ENCODE data around the gene CNDP2. TPM values are rescaled to one million over a fixed set of nuclear protein-coding genes. Genes with fewer than 3 reads are reported as not detected.
A peak's percentile ranks its signal among the peaks of the same experiment; 100 is the strongest.

The CNDP2 gene
- polyA plus RNA-seq, 1 donor, result 300 TPM

GRCh38 chr18:74547860-74548259, 51.7 kb downstream of the CNDP2 start:
- Histone ChIP-seq H3K4me3 (ENCODE audit: low read length) (no peak overlapping the region), H3K27me3 (ENCODE audit: control insufficient read depth, insufficient read depth, low read length) (no peaks in the 10 kb centered on the region), H3K27ac (ENCODE audit: low read length) (no peak overlapping the region), H3K9me3 (ENCODE audit: control insufficient read depth, low read depth, low read length) (peaks cover 11% of the 10 kb centered on the region), H3K4me1 (ENCODE audit: control insufficient read depth, insufficient read depth, low read length) (peaks cover 28% of the 10 kb centered on the region), H3K36me3 (ENCODE audit: control insufficient read depth, insufficient read depth, low read length) (no peaks in the 10 kb centered on the region)
- no CpG with 5 or more reads among the region's 7 CpGs for WGBS (ENCODE audit: insufficient coverage, low lambda C conversion rate)
- no peak for DNase-seq

- WGBS (ENCODE audit: insufficient coverage, low lambda C conversion rate), result no CpG with 5 or more reads among the region's 1 CpG
- Histone ChIP-seq H3K4me1 (ENCODE audit: control insufficient read depth, insufficient read depth, low read length) (peaks cover 20% of the 10 kb centered on the region), H3K36me3 (ENCODE audit: control insufficient read depth, insufficient read depth, low read length) (no peaks in the 10 kb centered on the region), H3K4me3 (ENCODE audit: low read length) (no peak overlapping the region), H3K27me3 (ENCODE audit: control insufficient read depth, insufficient read depth, low read length) (no peaks in the 10 kb centered on the region), H3K27ac (ENCODE audit: low read length) (no peak overlapping the region), H3K9me3 (ENCODE audit: control insufficient read depth, low read depth, low read length) (peaks cover 11% of the 10 kb centered on the region)
- no peak for DNase-seq
Observed at GRCh38 chr18:74549591-74550104, 53.5 kb downstream of the CNDP2 start.

- no CpG with 5 or more reads among the region's 6 CpGs for WGBS (ENCODE audit: insufficient coverage, low lambda C conversion rate)
- Histone ChIP-seq H3K36me3 (ENCODE audit: control insufficient read depth, insufficient read depth, low read length) (no peaks in the 10 kb centered on the region), H3K4me3 (ENCODE audit: low read length) (no peak overlapping the region), H3K9me3 (ENCODE audit: control insufficient read depth, low read depth, low read length) (peaks cover 11% of the 10 kb centered on the region), H3K27me3 (ENCODE audit: control insufficient read depth, insufficient read depth, low read length) (no peaks in the 10 kb centered on the region), H3K4me1 (ENCODE audit: control insufficient read depth, insufficient read depth, low read length) (peaks cover 16% of the 10 kb centered on the region), H3K27ac (ENCODE audit: low read length) (no peak overlapping the region)
- DNase-seq, result no peak
Observed at GRCh38 chr18:74550886-74551285, 54.7 kb downstream of the CNDP2 start.

- no peak for DNase-seq
- H3K4me1 ChIP-seq (ENCODE audit: control insufficient read depth, insufficient read depth, low read length), result peaks cover 11% of the 10 kb centered on the region
- no CpG with 5 or more reads among the region's 3 CpGs for WGBS (ENCODE audit: insufficient coverage, low lambda C conversion rate)
Observed at GRCh38 chr18:74551452-74551851, 55.3 kb downstream of the CNDP2 start.

GRCh38 chr18:74551936-74552555, 55.9 kb downstream of the CNDP2 start:
- no CpG with 5 or more reads among the region's 5 CpGs for WGBS (ENCODE audit: insufficient coverage, low lambda C conversion rate)
- peak; percentile 80 to 83 for DNase-seq
- Histone ChIP-seq H3K9me3 (ENCODE audit: control insufficient read depth, low read depth, low read length) (peaks cover 11% of the 10 kb centered on the region), H3K36me3 (ENCODE audit: control insufficient read depth, insufficient read depth, low read length) (no peaks in the 10 kb centered on the region), H3K4me3 (ENCODE audit: low read length) (no peak overlapping the region), H3K4me1 (ENCODE audit: control insufficient read depth, insufficient read depth, low read length) (peaks cover 5% of the 10 kb centered on the region), H3K27me3 (ENCODE audit: control insufficient read depth, insufficient read depth, low read length) (no peaks in the 10 kb centered on the region), H3K27ac (ENCODE audit: low read length) (no peak overlapping the region)

More at GRCh38 chr18:74551452-74551851, 55.3 kb downstream of the CNDP2 start:
- Histone ChIP-seq H3K36me3 (ENCODE audit: control insufficient read depth, insufficient read depth, low read length) (no peaks in the 10 kb centered on the region), H3K27ac (ENCODE audit: low read length) (no peak overlapping the region), H3K9me3 (ENCODE audit: control insufficient read depth, low read depth, low read length) (peaks cover 11% of the 10 kb centered on the region), H3K4me3 (ENCODE audit: low read length) (no peak overlapping the region), H3K27me3 (ENCODE audit: control insufficient read depth, insufficient read depth, low read length) (no peaks in the 10 kb centered on the region)

GRCh38 chr18:74556126-74556525, 60.0 kb downstream of the CNDP2 start:
- DNase-seq, result peak in 1 of 2 donors; percentile 37
- WGBS (ENCODE audit: insufficient coverage, low lambda C conversion rate), result no CpG with 5 or more reads among the region's 11 CpGs

GRCh38 chr18:74558096-74558495, 61.9 kb downstream of the CNDP2 start:
- no peaks in the 10 kb centered on the region for H3K36me3 ChIP-seq (ENCODE audit: control insufficient read depth, insufficient read depth, low read length)
- WGBS (ENCODE audit: insufficient coverage, low lambda C conversion rate), result no CpG with 5 or more reads among the region's 4 CpGs
- H3K4me3 ChIP-seq (ENCODE audit: low read length), result no peak overlapping the region
- H3K4me1 ChIP-seq (ENCODE audit: control insufficient read depth, insufficient read depth, low read length), result peaks cover 7% of the 10 kb centered on the region
- no peak overlapping the region for H3K27ac ChIP-seq (ENCODE audit: low read length)
- DNase-seq, result no peak
- no peaks in the 10 kb centered on the region for H3K27me3 ChIP-seq (ENCODE audit: control insufficient read depth, insufficient read depth, low read length)
- no peaks in the 10 kb centered on the region for H3K9me3 ChIP-seq (ENCODE audit: control insufficient read depth, low read depth, low read length)

More at GRCh38 chr18:74556126-74556525, 60.0 kb downstream of the CNDP2 start:
- Histone ChIP-seq H3K36me3 (ENCODE audit: control insufficient read depth, insufficient read depth, low read length) (no peaks in the 10 kb centered on the region), H3K4me3 (ENCODE audit: low read length) (no peak overlapping the region), H3K27me3 (ENCODE audit: control insufficient read depth, insufficient read depth, low read length) (no peaks in the 10 kb centered on the region), H3K27ac (ENCODE audit: low read length) (no peak overlapping the region), H3K4me1 (ENCODE audit: control insufficient read depth, insufficient read depth, low read length) (no peaks in the 10 kb centered on the region), H3K9me3 (ENCODE audit: control insufficient read depth, low read depth, low read length) (no peaks in the 10 kb centered on the region)

- Histone ChIP-seq H3K4me1 (ENCODE audit: control insufficient read depth, insufficient read depth, low read length) (peaks cover 35% of the 10 kb centered on the region), H3K36me3 (ENCODE audit: control insufficient read depth, insufficient read depth, low read length) (no peaks in the 10 kb centered on the region), H3K27me3 (ENCODE audit: control insufficient read depth, insufficient read depth, low read length) (no peaks in the 10 kb centered on the region), H3K9me3 (ENCODE audit: control insufficient read depth, low read depth, low read length) (peaks cover 5% of the 10 kb centered on the region), H3K4me3 (ENCODE audit: low read length) (no peak overlapping the region), H3K27ac (ENCODE audit: low read length) (no peak overlapping the region)
- WGBS (ENCODE audit: insufficient coverage, low lambda C conversion rate), result 67% methylated on average over 1 of the region's 4 CpGs
- DNase-seq, result no peak
Observed at GRCh38 chr18:74562131-74562730, 66.1 kb downstream of the CNDP2 start.

GRCh38 chr18:74562775-74563174, 66.6 kb downstream of the CNDP2 start:
- peaks cover 35% of the 10 kb centered on the region for H3K4me1 ChIP-seq (ENCODE audit: control insufficient read depth, insufficient read depth, low read length)
- no peaks in the 10 kb centered on the region for H3K36me3 ChIP-seq (ENCODE audit: control insufficient read depth, insufficient read depth, low read length)
- H3K27me3 ChIP-seq (ENCODE audit: control insufficient read depth, insufficient read depth, low read length), result no peaks in the 10 kb centered on the region
- DNase-seq, result no peak
- H3K27ac ChIP-seq (ENCODE audit: low read length), result no peak overlapping the region
- WGBS (ENCODE audit: insufficient coverage, low lambda C conversion rate), result no CpG with 5 or more reads among the region's 4 CpGs
- H3K4me3 ChIP-seq (ENCODE audit: low read length), result no peak overlapping the region
- H3K9me3 ChIP-seq (ENCODE audit: control insufficient read depth, low read depth, low read length), result peaks cover 5% of the 10 kb centered on the region

- Histone ChIP-seq H3K27me3 (ENCODE audit: control insufficient read depth, insufficient read depth, low read length) (no peaks in the 10 kb centered on the region), H3K27ac (ENCODE audit: low read length) (peak overlapping the region; percentile 72), H3K4me3 (ENCODE audit: low read length) (no peak overlapping the region), H3K36me3 (ENCODE audit: control insufficient read depth, insufficient read depth, low read length) (no peaks in the 10 kb centered on the region), H3K4me1 (ENCODE audit: control insufficient read depth, insufficient read depth, low read length) (peaks cover 35% of the 10 kb centered on the region), H3K9me3 (ENCODE audit: control insufficient read depth, low read depth, low read length) (peaks cover 5% of the 10 kb centered on the region)
- 11% methylated on average over 1 of the region's 3 CpGs for WGBS (ENCODE audit: insufficient coverage, low lambda C conversion rate)
- peak in 1 of 2 donors; percentile 53 for DNase-seq
Observed at GRCh38 chr18:74563999-74564398, 67.8 kb downstream of the CNDP2 start.
